ENCODE data around the gene EIF2S1.
A peak's percentile ranks its signal among the peaks of the same experiment; 100 is the strongest.
"Not testable (repeated sequence)": the region's sequence is repeated elsewhere in the genome, so short reads cannot be mapped to it uniquely, and the experiment has no call there.

The EIF2S1 gene

DNA sequence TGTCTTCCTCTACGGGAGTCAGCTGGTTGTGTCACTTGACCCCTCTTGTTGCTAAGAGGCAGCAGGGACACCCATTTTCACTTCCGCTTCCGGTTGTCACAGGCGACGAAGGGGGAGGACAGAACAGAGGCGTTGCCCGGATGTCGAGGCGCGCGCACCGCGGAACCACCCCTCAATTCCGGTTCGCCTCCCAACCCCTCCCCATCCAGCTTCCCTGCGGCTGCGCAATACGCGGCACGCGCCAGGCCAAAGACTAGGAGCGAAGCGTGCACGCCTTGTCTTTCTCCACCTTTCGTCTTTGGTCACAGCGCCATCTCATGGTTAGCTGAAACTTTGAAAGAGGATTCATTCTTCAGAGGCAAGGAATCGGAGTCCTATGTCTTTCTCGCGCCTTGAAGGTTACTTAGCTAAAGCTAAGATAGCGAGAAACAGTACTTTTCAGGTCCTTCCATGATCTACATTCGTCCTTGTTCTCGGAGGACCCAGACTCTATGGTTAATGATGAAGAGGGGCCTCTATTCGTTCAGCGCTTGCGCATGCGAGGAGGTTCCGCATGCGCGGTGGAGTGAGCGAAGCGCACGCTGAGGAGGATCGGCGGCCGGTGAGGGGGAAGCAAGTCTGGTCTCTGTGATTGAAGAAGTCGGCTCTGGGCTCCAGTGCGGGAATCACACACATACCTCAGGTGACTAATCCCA lies at the start of gene EIF2S1, which contains the start of gene ATP6V1D:
TSS of gene EIF2S1 (plus strand) at position 554 of the 695 bp plus-strand sequence. CDS start 4,440 bp downstream, outside the sequence.
TSS of gene ATP6V1D (minus strand) at position 30 of the 695 bp plus-strand sequence. CDS start 106 bp downstream, outside the sequence.
- DNase-seq, result peak; percentile 100

DNA sequence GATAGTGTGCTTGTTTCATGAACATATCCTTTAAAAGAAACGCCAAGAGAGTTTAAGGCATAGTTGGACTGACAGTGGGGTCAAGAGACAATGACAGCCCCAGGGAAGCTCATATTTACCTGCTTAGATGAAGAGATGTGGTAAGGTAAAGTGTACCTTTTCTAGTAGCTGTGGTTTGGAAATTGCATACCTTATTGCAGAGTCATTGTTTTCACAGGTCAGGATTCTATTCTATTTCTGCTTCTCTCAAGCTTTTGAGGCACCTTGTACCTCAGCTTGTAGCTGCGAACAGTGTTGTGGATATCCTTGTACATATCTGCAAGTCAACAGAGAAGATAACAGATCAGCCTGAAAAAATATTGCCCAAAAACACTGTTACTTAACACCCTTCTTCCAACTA lies 48.3 kb upstream of the EIF2S1 start:
- no peak for DNase-seq

DNA sequence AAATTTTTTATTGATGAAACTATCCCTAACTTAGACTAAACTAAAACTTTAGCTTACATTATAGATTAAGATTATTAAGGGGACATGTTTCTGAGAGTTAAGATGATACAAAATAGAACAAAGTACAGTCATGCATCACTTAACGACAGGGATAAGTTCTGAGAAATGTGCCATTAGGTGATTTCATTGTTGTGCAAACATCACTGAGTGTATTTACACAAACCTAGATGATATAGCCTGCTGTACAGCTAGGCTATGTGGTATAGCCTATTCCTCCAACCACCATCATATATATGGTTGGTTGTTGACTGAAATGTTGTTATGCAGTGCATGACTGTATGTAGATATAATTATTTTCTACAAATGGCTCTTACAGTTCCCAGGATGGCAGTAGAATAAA lies 47.0 kb upstream of the EIF2S1 start:
- no peak for DNase-seq

DNA sequence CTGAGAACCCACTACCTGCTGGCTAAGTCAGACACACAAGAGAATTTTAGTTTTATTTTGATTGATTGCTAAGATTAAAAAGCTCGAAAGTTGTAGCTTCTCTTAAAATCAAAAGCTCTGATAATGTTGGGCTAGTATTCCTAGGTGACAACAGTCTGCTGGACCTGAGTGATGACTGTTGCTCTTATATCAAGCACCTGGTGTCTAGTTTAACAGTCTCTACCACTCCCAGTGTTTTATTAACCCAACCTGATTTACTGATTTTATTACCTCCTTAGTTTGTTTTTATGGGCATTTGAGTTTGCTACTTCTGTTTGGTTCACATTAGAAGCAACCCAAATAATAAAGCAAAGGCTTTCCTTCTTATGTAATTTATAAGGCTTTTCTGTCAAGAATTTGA lies 42.3 kb upstream of the EIF2S1 start:
- no peak for DNase-seq

DNA sequence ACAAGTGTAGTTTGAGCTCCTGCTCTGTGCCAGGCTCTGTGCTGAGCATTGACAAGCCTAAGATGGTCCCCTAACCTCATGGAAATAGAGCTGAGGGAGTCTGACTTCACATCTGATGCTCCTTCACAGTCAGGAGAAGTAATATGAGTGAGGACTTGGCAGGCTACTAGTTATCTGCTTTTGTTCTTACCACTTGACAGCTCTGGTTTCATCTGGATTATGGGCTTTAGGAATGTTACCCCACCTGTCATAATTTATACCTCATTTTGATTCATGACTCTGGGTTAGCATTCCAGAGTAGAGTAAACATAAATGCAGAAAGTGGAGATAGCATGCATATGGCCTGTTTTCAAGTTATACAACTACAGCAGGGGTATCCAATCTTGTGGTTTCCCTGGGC lies 41.0 kb upstream of the EIF2S1 start:
- DNase-seq, result no peak

DNA sequence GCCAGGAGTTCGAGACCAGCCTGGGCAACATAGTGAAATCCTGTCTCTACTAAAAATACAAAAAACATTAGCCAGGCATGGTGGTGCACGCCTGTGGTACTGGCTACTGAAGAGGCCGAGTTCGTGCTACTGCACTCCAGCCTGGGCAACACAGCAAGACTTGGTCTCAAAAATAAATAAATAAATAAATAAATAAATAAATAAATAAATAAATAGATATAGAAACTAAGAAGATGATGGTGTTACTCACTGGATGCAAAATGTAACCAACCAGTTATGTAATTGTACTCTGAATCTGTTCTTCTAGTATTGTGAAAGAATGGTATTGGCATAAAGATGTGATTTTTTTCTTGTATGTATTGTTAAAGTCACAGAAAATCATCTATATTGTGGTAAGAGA lies 30.5 kb upstream of the EIF2S1 start:
- not testable (repeated sequence) for DNase-seq

DNA sequence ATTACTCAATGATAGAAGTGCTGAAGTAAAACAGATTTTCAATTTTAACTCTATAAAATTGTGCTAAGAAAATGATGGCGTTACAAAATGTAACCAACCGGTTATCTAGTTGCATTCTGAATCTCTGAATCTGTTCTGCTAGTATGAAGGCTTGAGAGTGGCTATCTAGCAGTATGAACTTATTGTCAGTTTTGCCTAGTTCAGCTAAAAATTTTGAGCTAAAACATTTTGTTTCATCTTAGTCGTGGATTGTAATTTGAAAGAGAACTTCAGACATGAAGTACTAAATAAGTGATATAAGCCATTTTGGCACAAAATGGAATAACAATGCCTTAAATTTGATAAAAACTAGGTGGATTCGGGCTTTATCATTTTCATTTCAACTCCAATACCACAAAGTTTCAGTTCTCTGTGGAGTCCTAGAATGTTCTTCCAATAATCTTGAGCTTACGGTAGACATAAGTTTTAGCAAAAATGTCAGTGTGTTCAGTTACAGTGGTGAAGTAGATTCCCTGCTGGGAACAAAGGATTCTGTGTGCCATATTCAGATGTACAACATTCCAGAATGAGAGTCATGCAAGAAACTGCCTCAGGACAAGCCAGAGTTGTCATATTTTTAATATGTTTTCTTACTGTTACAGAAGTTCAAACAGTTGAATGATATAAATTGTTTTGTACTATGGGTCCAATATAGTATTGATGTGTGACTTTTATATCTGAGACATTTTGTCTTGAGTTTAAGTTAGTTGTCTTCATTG lies 28.6 kb upstream of the EIF2S1 start:
- DNase-seq, result no peak

DNA sequence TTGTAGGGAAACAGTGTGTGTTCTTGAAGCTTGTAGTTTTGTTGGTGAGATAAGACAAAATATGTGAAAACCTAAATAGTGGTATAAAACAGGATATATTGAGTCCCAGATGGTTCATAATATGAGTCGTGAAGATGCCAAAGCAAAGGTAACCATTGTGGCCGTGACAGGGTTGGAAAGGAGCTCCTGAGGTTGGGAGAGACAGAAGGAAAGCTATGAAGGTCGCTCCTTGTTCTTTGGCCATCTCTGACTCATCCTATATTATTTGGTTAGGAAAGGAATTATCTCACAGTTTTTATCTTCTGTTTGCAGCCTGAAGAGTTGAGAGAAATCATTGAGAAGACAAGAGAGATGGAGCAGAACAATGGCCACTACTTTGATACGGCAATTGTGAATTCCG lies 27.7 kb upstream of the EIF2S1 start:
- no peak for DNase-seq

DNA sequence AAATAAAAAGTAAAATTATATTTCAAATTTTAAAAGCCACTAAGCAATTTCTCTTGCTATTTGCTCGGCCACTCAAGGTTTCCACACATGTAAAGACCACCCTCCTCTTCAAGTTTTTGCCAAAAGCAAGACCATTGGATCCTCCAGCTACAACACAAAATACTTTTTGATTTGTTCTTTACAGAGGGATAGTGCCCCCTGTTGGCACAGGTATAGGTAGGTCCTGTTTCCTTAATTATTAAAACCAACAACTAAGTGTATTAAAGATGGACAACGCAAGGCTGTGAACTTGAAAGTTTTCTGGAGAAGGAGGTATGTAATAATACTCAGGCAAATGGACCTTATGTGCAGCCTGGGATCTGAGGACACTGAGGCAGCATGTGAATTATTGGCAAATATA lies 24.3 kb upstream of the EIF2S1 start:
- no peak for DNase-seq

DNA sequence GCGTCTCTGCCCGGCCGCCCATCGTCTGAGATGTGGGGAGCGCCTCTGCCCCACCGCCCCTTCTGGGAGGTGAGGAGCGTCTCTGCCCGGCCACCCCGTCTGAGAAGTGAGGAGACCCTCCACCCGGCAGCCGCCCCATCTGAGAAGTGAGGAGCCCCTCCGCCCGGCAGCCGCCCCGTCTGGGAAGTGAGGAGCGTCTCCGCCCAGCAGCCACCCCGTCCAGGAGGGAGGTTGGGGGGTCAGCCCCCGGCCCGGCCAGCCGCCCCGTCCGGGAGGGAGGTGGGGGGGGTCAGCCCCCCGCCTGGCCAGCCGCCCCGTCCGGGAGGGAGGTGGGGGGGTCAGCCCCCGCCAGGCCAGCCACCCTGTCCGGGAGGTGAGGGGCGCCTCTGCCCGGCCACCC lies 18.9 kb upstream of the EIF2S1 start:
- not testable (repeated sequence) for DNase-seq

DNA sequence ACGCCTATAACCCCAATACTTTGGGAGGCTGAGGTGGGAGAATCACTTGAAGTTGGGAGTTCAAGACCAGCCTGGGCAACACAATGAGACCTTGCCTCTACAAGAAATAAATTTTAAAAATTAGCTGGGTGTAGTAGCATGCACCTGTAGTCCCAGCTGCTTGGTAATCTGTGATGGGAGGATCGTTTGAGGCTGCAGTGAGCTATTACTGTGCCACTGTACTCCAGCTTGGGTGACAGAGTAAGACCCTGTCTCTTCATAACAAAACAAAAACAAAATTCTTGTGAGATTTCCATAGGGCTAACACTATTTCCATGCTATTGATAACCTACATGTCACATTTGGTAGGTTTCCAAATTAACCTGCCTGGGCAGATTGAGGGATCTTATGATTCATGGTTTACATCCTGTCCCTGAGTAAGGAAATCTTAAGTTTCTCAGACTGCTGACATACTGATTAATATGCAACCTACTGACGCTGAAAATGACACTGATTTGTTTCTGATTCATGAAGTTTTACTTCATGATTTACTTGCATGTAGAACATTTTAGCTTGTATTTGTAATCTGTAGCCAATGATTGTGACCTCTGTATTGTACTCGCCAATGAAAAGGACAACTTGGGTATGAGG lies 16.4 kb upstream of the EIF2S1 start:
- no peak for DNase-seq

DNA sequence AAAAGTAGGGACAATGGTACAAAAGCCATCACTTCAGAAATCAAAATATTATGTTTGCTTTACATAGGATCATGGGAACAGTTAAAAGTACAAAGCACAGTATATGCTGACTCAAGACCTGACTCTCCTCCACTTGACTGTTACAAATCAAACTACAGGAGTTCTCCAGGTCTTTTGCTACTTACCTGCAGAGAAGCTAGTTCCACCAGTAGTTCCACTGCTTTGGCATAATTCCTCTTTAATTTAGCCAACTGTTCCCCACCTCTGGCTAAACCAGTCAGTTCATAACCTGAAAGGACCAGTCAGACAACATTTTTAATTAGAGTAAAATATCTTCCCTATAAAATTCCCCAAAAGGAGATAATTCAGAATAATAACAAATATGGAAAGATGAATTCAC lies 14.5 kb upstream of the EIF2S1 start:
- no peak for DNase-seq

DNA sequence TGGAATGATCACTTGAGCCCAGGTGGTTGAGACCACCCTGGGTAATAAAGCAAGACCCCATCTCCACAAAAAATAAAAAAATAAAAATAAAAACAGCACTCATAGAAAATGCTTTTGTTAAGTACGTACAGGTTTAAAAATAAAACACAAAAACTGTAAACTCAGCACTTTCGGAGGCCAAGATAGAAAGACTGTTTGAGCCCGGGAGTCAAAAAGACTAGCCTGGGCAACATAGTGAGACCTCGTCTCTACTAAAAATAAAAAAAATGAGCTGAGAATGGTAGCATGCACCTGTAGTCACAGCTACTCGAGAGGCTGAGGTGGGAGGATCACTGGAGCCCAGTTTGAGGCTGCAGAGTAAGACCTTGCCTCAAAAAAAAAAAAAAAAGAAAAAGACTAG lies 8.1 kb upstream of the EIF2S1 start:
- no peak for DNase-seq

DNA sequence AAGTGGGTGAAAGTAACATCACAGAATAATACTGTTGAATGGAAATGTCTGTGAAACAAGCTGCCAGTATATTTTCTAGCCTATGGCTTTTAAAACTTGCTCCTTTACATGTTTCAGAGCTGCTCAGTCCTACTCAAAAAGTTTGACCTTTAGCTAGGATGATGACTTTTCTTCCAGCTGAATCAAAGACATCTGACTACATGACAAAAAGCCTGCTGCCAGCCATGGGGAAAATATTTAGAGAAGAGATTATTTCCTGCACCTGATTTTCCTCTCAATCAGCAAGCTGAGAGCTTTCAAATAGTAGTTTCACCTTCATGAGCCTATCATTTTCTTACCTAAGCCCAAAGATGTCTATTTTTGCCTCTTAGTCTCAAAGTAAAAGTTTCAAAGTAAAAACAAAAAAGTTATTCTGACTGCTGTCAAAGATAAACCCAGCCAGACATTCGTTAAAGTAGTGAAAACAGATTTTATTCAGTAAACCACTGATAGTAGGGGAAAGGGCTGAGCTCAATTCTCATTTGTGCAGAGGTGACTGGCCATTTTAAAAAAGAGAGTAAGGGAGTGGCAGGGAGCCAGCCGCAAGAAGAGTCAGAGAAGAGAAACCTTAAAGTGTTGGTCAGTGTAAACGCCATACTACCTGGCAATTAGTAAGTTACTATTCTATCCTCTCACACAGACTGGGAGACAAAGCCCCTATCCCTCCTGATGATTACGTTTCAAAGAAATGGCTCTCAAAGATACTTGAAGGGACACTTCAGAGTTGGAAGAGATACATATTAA lies 2.8 kb upstream of the EIF2S1 start:
- DNase-seq, result no peak

DNA sequence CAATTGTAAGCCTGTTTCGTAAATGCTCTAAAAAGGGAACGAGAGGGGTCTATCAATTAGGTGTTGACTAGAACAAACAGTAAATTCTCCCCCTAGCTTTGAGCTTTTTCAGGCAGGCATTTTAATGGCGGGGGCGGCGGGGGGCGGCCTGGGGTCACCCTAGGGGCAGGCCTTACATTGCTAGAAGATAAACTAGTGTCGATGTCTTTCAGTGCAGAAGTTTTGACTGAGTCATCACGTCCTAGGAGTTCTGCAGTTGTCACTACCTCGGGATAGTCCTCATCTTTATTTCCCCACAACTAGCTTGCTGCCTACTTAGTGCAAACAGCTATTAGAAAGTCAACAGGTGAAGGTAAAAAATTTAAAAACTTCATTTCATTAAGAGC lies 2.2 kb upstream of the EIF2S1 start:
- no peak for DNase-seq

DNA sequence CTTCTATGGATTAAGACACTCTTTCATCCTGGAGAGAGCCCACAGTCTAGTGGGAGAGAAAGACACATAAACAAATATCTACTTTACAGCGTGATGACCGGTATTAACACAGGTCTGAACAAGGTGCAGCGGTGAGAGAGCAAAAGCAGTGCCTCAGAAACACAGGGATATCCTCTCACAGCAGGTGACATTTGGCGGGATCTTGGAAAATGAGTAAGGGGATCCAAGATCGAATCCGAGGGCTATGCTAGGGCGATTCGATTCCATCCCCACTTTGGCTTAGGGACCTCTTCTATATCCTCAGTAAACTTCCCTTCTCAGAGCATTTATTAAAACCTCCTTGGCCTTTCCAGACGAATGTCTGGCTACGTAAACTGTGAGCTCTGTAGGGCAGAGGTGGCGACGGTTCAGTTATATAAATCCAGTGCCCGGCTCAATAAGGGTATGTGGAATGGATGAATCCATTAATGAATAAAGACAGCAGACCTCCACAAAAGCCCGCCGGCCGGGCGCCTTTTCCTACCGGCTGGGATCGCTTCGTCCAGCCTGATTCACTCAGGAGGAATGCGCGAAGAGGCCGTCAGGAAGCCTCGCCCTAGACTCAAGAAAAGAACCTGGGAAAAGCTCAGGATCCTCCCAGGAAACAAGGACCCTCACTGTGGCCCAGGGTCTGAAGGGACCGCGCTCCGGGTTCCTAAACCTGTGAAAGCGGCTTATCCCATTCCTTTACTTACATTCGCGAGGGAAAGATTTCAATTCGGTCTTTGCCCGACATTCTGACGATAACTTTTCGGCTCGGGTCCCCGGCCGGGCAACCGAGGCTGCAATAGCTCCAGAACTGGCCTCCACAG lies 979 bp upstream of the EIF2S1 start:
- no peak for DNase-seq

DNA sequence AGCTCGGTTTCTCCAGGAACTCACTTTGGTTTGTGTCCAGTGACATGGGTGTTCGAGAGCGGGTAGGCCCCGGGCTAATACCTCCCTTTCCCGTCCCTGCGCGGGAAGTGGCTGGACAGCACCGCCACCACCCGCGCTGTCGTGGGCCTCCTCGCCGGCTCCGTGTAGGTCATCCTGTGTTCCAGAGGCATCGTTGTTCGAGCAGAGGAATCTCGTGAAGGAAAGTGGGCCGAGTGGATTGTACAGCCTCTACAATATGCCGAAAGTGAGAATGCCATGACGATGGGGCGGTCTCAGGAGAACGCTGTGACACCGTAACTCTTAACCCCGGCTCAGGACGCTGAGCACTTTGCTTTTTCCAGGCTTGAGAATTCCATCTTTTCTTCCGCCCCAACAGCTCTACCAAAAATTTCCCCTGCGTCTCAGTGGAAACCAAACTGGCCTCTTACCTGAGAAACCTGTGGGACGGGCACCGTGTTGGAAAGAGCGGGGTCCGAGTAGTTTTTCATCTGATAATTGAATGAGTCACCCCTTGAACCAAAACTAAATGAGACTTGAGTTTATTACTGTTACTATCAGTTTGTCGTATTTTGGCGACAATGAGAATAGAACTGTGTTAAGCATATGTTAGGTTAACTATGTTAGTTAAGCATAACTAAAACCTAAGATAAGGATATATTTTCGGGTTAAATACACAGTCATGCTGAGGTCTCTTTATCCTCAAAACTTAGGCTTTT lies 510 bp downstream of the EIF2S1 start:
- DNase-seq, result no peak

DNA sequence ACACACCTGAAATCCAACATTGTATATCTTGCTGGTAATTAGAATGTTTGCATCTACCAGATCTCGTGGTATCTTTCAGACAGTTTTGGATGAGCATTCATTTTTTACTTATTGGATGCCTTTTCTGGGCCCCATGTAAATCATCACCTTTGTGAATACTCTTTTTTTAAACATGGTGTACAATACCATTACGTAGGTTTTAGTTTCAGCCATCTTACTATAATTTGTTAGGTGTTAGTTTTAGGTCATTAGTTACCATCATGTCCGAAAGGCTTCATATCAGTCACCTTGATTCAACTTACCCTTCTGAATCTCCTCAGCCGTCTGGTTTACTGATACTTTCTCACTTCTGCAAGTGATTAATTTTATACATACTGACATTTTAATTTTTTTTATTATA lies 5.3 kb downstream of the EIF2S1 start:
- no peak for DNase-seq

DNA sequence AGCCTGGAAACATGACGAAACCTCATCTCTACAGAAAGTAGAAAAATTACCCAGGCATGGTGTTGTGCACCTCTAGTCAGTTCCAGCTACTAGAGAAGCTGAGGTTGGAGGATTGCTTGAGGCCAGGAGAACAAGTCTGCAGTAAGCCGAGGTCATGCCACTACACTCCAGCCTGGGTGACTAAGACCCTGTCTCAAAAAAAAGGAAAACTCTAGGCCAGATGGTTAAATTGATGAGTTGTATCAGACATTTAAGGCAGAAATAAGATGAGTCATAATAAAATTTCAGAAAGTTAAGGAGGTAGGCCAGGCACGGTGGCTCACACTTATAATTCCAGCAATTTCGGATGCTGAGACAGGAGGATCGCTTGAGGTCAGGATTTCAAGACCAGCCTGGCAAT lies 10.7 kb downstream of the EIF2S1 start:
- no peak for DNase-seq

DNA sequence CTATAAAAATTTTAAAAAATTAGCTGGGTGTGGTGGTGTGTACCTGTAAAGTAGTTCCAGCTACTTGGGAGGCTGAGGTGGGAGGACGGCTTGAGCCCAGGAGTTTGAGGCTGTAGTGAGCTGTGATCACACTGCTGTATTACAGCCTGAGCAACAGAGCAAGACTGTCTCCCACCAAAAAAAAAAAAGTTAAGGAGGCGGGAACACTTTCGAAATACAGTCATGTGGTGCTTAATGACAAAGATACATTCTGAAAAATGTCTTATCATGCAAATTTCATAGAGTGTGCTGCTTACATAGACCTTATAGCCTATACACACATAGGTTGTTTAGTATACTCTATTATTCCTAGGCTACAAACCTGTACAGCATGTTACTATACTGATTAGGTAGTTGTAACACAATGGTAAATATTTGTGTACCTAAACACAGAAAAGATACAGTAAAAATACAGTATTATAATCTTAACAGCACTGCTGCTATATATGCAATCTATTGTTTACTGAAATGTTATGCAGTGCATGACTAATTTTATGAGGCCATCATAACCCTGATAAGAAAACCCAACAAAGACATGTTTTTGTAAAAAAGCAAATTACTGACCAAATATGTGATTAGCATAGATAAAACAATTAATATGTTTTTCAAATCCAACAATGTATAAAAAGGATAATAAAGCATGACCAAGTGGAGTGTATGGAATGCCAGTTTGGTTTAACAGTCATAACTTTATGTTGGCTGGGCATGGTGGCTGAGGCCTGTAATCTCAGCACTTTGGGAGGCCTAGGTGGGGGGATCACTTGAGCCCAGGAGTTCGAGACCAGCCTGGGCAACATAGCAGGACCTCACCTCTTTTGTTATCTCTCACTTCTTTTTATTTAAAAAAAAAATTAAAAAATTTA lies 11.4 kb downstream of the EIF2S1 start:
- DNase-seq, result no peak

Measured in CD4-positive, alpha-beta T cell treated with Interleukin-15 for 1 hour (primary cell).